ENCODE results near the gene LCE6A. TPM values are rescaled to one million over a fixed set of nuclear protein-coding genes. Genes with fewer than 3 reads are reported as not detected.

The LCE6A gene
- polyA plus RNA-seq, 3 donors = not detected

DNA sequence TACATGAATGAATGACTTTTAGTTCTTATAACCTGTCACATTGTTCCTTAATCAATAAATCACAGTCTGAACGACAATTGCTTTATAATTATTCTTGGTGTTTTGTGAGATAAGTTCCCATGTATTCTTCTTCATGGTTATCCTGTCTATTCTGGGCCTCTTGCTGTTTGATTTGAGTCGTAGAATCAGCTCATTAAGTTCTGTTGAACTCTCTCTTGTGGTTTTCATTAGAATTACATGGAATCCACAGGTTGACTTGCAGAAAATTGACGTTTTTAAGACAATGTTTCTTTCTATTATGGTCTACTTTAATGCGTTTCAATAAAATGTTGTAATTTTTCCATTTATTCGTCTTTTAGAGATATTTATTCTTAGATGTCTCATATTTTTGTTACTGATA lies 19.4 kb upstream of the LCE6A start:
- no peaks in the 10 kb centered on the region for H4K20me1 ChIP-seq (ENCODE audit: insufficient read depth, low read length)
- H3K4me1 ChIP-seq (ENCODE audit: control insufficient read depth in 1 of 2, insufficient read depth in 2 of 2, low read length in 2 of 2) = peaks cover 0 to 4% of the 10 kb centered on the region in 2 donors
- no peaks in the 10 kb centered on the region for H3K36me3 ChIP-seq (replicated peaks in 1 of 2; ENCODE audit: control insufficient read depth in 1 of 2, insufficient read depth in 2 of 2, low read length in 2 of 2)
- Mint-ChIP-seq H3K36me3 (no peaks in the 10 kb centered on the region), H3K27me3 (ENCODE audit: low read depth in 3 of 3) (peaks cover 5 to 7% (median 6%) of the 10 kb centered on the region in 3 donors), H3K4me3 (no peak overlapping the region), H3K4me1 (peaks cover 8% of the 10 kb centered on the region), H3K9me3 (peaks cover 0 to 2% (median 0%) of the 10 kb centered on the region in 7 donors), H3K27ac (no peak overlapping the region)
- intact Hi-C loops (cut with micrococcal nuclease) = no loop called here
- H3K27me3 ChIP-seq (ENCODE audit: control insufficient read depth in 2 of 2, insufficient read depth in 2 of 2, low read length in 2 of 2) = no peaks in the 10 kb centered on the region
- no CpG with 5 or more reads among the region's 5 CpGs for WGBS (ENCODE audit: insufficient coverage)
- H3K9ac ChIP-seq (ENCODE audit: insufficient read depth, low read length, poor library complexity, severe bottlenecking) = no peak overlapping the region
- no peak for TF ChIP-seq CTCF (IDR thresholded peaks at IDR 0.05)
- no peak overlapping the region for H3K27ac ChIP-seq (ENCODE audit: low read depth in 1 of 2, low read length in 2 of 2)
- no peak overlapping the region for H3K4me3 ChIP-seq (replicated peaks in 1 of 3; ENCODE audit: low read depth in 2 of 3, low read length in 3 of 3)
- no peaks in the 10 kb centered on the region for H3K9me3 ChIP-seq (replicated peaks in 1 of 2; ENCODE audit: control insufficient read depth in 1 of 2, insufficient read depth in 1 of 2, low read length in 2 of 2)
- H3K4me2 ChIP-seq (replicated peaks; ENCODE audit: extremely low read depth, low read length, poor library complexity, severe bottlenecking) = no peak overlapping the region
- no peaks in the 10 kb centered on the region for H3K79me2 ChIP-seq (ENCODE audit: insufficient read depth, low read length)
- no peak overlapping the region for H2AFZ ChIP-seq (ENCODE audit: insufficient read depth, low read depth, low read length, poor library complexity, severe bottlenecking)
- no peak for DNase-seq

DNA sequence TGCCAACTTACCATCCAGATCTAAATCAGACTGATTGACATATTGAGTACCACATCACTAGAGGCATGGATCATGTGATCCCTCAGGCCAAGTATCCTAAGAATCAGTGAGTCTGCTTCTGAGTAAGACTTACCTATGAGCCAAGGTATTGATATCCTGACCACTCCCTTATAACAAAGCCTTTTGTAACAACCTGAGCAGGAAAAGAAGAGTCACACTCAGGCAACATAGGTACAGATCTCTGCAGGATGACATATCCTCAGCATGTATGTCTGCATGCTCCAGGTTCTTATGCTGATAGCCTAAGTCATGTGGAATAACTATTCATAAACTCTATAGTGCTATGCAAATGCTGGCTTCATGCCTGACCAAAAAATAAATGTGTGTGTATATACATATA lies 17.7 kb upstream of the LCE6A start:
- Mint-ChIP-seq H3K9me3 (peaks cover 0 to 3% (median 2%) of the 10 kb centered on the region in 7 donors), H3K4me1 (peaks cover 6% of the 10 kb centered on the region), H3K27me3 (ENCODE audit: low read depth in 3 of 3) (peaks cover 2 to 11% (median 5%) of the 10 kb centered on the region in 3 donors), H3K27ac (no peak overlapping the region), H3K4me3 (no peak overlapping the region), H3K36me3 (no peaks in the 10 kb centered on the region)
- intact Hi-C loops (cut with micrococcal nuclease) = no loop called here
- no peaks in the 10 kb centered on the region for H4K20me1 ChIP-seq (ENCODE audit: insufficient read depth, low read length)
- DNase-seq = no peak
- no peak for TF ChIP-seq CTCF (IDR thresholded peaks at IDR 0.05)
- no peak overlapping the region for H3K4me3 ChIP-seq (replicated peaks in 1 of 3; ENCODE audit: low read depth in 2 of 3, low read length in 3 of 3)
- H3K9me3 ChIP-seq (replicated peaks in 1 of 2; ENCODE audit: control insufficient read depth in 1 of 2, insufficient read depth in 1 of 2, low read length in 2 of 2) = no peaks in the 10 kb centered on the region
- H3K9ac ChIP-seq (ENCODE audit: insufficient read depth, low read length, poor library complexity, severe bottlenecking) = no peak overlapping the region
- H3K27me3 ChIP-seq (ENCODE audit: control insufficient read depth in 2 of 2, insufficient read depth in 2 of 2, low read length in 2 of 2) = no peaks in the 10 kb centered on the region
- no peaks in the 10 kb centered on the region for H3K79me2 ChIP-seq (ENCODE audit: insufficient read depth, low read length)
- no peak overlapping the region for H3K4me2 ChIP-seq (replicated peaks; ENCODE audit: extremely low read depth, low read length, poor library complexity, severe bottlenecking)
- no peak overlapping the region for H2AFZ ChIP-seq (ENCODE audit: insufficient read depth, low read depth, low read length, poor library complexity, severe bottlenecking)
- no peak overlapping the region for H3K27ac ChIP-seq (ENCODE audit: low read depth in 1 of 2, low read length in 2 of 2)
- no peaks in the 10 kb centered on the region for H3K36me3 ChIP-seq (replicated peaks in 1 of 2; ENCODE audit: control insufficient read depth in 1 of 2, insufficient read depth in 2 of 2, low read length in 2 of 2)
- peaks cover 0 to 4% of the 10 kb centered on the region in 2 donors for H3K4me1 ChIP-seq (ENCODE audit: control insufficient read depth in 1 of 2, insufficient read depth in 2 of 2, low read length in 2 of 2)
